H1 (cell line): Measurements from ENCODE around the gene SMARCA2. TPM values are rescaled to one million over a fixed set of nuclear protein-coding genes. Genes with fewer than 3 reads are reported as not detected.

Experiments
- CTCF ChIA-PET: fragments of 300-600 bp; sonication (Branson Sonifier 250); formaldehyde crosslinking; loops from one replicate; lab custom pipeline; 2021; ENCODE audit not compliant: partially characterized antibody; lab: Charles Lee
- POLR2A ChIA-PET: fragments of 300-600 bp; sonication (Branson Sonifier 250); formaldehyde crosslinking; loops from one replicate; lab custom pipeline; 2021; ENCODE audit warnings: inconsistent platforms; ENCODE audit not compliant: partially characterized antibody; lab: Charles Lee
- DNase-seq, 2 experiments: peaks; one replicate each; pipeline versions ENCODE4 v3.0.0 to v3.0.0-alpha.2; 2010 to 2022; ENCODE audit warnings: low spot score in 2 of 2, low read depth in 1 of 2, mixed read lengths in 1 of 2
- FAIRE-seq: peaks from 2 replicates; lab custom pipeline; 2011; peaks lifted over from hg19 to GRCh38; lab: Jason Lieb, UNC
- H2AFZ ChIP-seq: 2 replicates; pipeline ENCODE4 v1.8.1; 2012; ENCODE audit warnings: low read length, inconsistent platforms
- H2AK5ac ChIP-seq: 2 replicates; pipeline ENCODE4 v1.6.1; 2013; ENCODE audit warnings: low read depth, low read length
- H2BK120ac ChIP-seq: replicated peaks from 2 replicates; pipeline ENCODE3; 2013; ENCODE audit warnings: low read depth, low read length, inconsistent platforms
- H2BK12ac ChIP-seq: 2 replicates; pipeline ENCODE4 v1.6.1; 2013; ENCODE audit warnings: low read depth, low read length
- H2BK15ac ChIP-seq: 2 replicates; pipeline ENCODE4 v1.6.1; 2013; ENCODE audit warnings: low read length
- H2BK20ac ChIP-seq: 2 replicates; pipeline ENCODE4 v1.6.1; 2013; ENCODE audit warnings: low read length
- H2BK5ac ChIP-seq: 2 replicates; pipeline ENCODE4 v1.6.1; 2013; ENCODE audit warnings: low read depth, low read length
- H3K14ac ChIP-seq: 2 replicates; pipeline ENCODE4 v1.6.1; 2013; ENCODE audit warnings: inconsistent platforms; ENCODE audit not compliant: insufficient read length
- H3K18ac ChIP-seq: 2 replicates; pipeline ENCODE4 v1.6.1; 2013; ENCODE audit warnings: low read length; ENCODE audit errors: extremely low read depth
- H3K23ac ChIP-seq: 2 replicates; pipeline ENCODE4 v1.6.1; 2013; ENCODE audit warnings: inconsistent platforms; ENCODE audit not compliant: insufficient read length
- H3K23me2 ChIP-seq: 2 replicates; pipeline ENCODE4 v1.6.1; 2013; ENCODE audit warnings: low read depth, low read length
- H3K27ac ChIP-seq: 2 replicates; pipeline ENCODE4 v1.6.1; 2011; ENCODE audit warnings: low read depth, low read length, inconsistent platforms
- H3K27me3 ChIP-seq, 4 experiments: replicated peaks in 1 of 4; 1 replicate in 1 of 4; 2 replicates in 3 of 4; pipeline versions ENCODE4 v1.6.1 to v1.8.1; 2011 to 2013; ENCODE audit warnings: low read length in 3 of 4, mild to moderate bottlenecking in 3 of 4, inconsistent platforms in 2 of 4, mixed read lengths in 2 of 4, moderate library complexity in 1 of 4; ENCODE audit not compliant: control insufficient read depth in 3 of 4, insufficient read depth in 3 of 4; ENCODE audit errors: extremely low read depth in 1 of 4
- H3K36me3 ChIP-seq, 4 experiments: 2 replicates each; pipeline versions ENCODE4 v1.6.1 to v1.8.1; 2011 to 2013; ENCODE audit warnings: mild to moderate bottlenecking in 4 of 4, low read length in 3 of 4, moderate library complexity in 2 of 4, control low read depth in 1 of 4, inconsistent platforms in 1 of 4; ENCODE audit not compliant: insufficient read depth in 4 of 4, control insufficient read depth in 2 of 4
- H3K4ac ChIP-seq: replicated peaks from 2 replicates; pipeline ENCODE3; 2013; ENCODE audit warnings: low read length, low read depth, mixed read lengths, inconsistent platforms; ENCODE audit not compliant: insufficient read length
- H3K4me1 ChIP-seq, 4 experiments: replicated peaks in 1 of 4; 1 replicate in 1 of 4; 2 replicates in 3 of 4; pipeline versions ENCODE4 v1.6.1 to v1.8.1; 2011 to 2013; ENCODE audit warnings: low read length in 3 of 4, inconsistent platforms in 2 of 4, mixed read lengths in 1 of 4; ENCODE audit not compliant: insufficient read depth in 4 of 4, control insufficient read depth in 3 of 4
- H3K4me2 ChIP-seq, 2 experiments: 2 replicates each; pipeline versions ENCODE4 v1.6.1 to v1.8.1; 2011 to 2013; ENCODE audit warnings: low read depth in 2 of 2, low read length in 2 of 2, control low read depth in 1 of 2, inconsistent platforms in 1 of 2, mild to moderate bottlenecking in 1 of 2; ENCODE audit not compliant: insufficient read depth in 1 of 2
- H3K4me3 ChIP-seq, 4 experiments: fragments of 200-600, 300-600 bp in 1 of 4; sonication (generic), shearing (Covaris generic), sonication (Bioruptor Twin) in 1 of 4; 2 replicates each; pipeline versions ENCODE4 v1.5.1 to v1.8.1; 2011 to 2016; ENCODE audit warnings: low read length in 4 of 4, low read depth in 3 of 4, control low read depth in 2 of 4, inconsistent platforms in 2 of 4, mild to moderate bottlenecking in 2 of 4, mixed read lengths in 1 of 4, moderate library complexity in 1 of 4; ENCODE audit not compliant: insufficient read depth in 2 of 4; ENCODE audit errors: extremely low read depth in 1 of 4
- H3K56ac ChIP-seq: replicated peaks from 2 replicates; pipeline ENCODE3; 2013; ENCODE audit warnings: low read depth, mild to moderate bottlenecking, mixed read lengths, low read length, inconsistent platforms; ENCODE audit not compliant: insufficient read length
- H3K79me1 ChIP-seq: 2 replicates; pipeline ENCODE4 v1.6.1; 2013; ENCODE audit warnings: low read depth, low read length, control low read depth
- H3K79me2 ChIP-seq, 2 experiments: 2 replicates each; pipeline versions ENCODE4 v1.6.1 to v1.8.1; 2012 to 2013; ENCODE audit warnings: low read length in 2 of 2, mild to moderate bottlenecking in 2 of 2, inconsistent platforms in 1 of 2; ENCODE audit not compliant: insufficient read depth in 2 of 2, control insufficient read depth in 1 of 2
- H3K9ac ChIP-seq, 4 experiments: replicated peaks in 1 of 4; 1 replicate in 1 of 4; 2 replicates in 3 of 4; pipeline versions ENCODE4 v1.6.1 to v1.8.1; 2011 to 2013; ENCODE audit warnings: low read depth in 3 of 4, low read length in 3 of 4, control low read depth in 2 of 4, mild to moderate bottlenecking in 2 of 4, moderate library complexity in 2 of 4, inconsistent platforms in 1 of 4; ENCODE audit errors: extremely low read depth in 1 of 4
- H3K9me3 ChIP-seq, 2 experiments: 2 replicates each; pipeline versions ENCODE4 v1.6.1 to v1.8.1; 2012 to 2013; ENCODE audit warnings: mild to moderate bottlenecking in 2 of 2, moderate library complexity in 2 of 2, control low read depth in 1 of 2, inconsistent platforms in 1 of 2, low read depth in 1 of 2, low read length in 1 of 2, mixed read lengths in 1 of 2; ENCODE audit not compliant: insufficient read depth in 2 of 2
- H4K20me1 ChIP-seq, 2 experiments: replicated peaks in 1 of 2; 2 replicates each; pipeline versions ENCODE3 to v1.8.1; 2011 to 2013; ENCODE audit warnings: inconsistent platforms in 2 of 2, low read length in 2 of 2, mild to moderate bottlenecking in 1 of 2; ENCODE audit not compliant: insufficient read depth in 2 of 2, control insufficient read depth in 1 of 2
- H4K5ac ChIP-seq: 2 replicates; pipeline ENCODE4 v1.6.1; 2013; ENCODE audit warnings: low read length, low read depth, mixed read lengths, inconsistent platforms; ENCODE audit not compliant: insufficient read length
- H4K8ac ChIP-seq: 2 replicates; pipeline ENCODE4 v1.8.0; 2013; ENCODE audit warnings: mild to moderate bottlenecking, moderate library complexity, low read length, inconsistent platforms; ENCODE audit not compliant: insufficient read depth; ENCODE audit errors: extremely low read depth
- H4K91ac ChIP-seq: replicated peaks from 2 replicates; pipeline ENCODE3; 2013; ENCODE audit warnings: low read length, mixed read lengths, inconsistent platforms; ENCODE audit not compliant: insufficient read length
- BCL11A ChIP-seq, 2 experiments: IDR thresholded peaks; one replicate each; pipeline ENCODE4 v1.6.1; 2011; ENCODE audit warnings: low read depth in 2 of 2, low read length in 2 of 2, mild to moderate bottlenecking in 2 of 2
- CBX8 ChIP-seq: fragments of 300-800, 300-1000 bp; sonication (generic); IDR thresholded peaks from 2 replicates; pipeline ENCODE4 v1.7.1; 2016; ENCODE audit warnings: low read depth, low read length, borderline replicate concordance
- POLR2A ChIP-seq, 2 experiments: IDR thresholded peaks; 1 replicate in 1 of 2; 2 replicates in 1 of 2; pipeline ENCODE4 v1.6.1; 2011; ENCODE audit warnings: low read depth in 2 of 2, low read length in 2 of 2, mild to moderate bottlenecking in 2 of 2; ENCODE audit errors: control extremely low read depth in 1 of 2
- SP2 ChIP-seq: IDR thresholded peaks from 2 replicates; pipeline ENCODE4 v1.6.1; 2012; ENCODE audit warnings: mild to moderate bottlenecking, low read length, inconsistent platforms
- WGBS, 2 experiments: shearing (Covaris generic) in 1 of 2; methylation state at CpG; one replicate each; pipeline versions ENCODE4 v1.1.6 to v1.1.7; 2013 to 2015; ENCODE audit warnings: low lambda C conversion rate in 2 of 2, mixed read lengths in 2 of 2, inconsistent platforms in 1 of 2, low coverage in 1 of 2, missing lambda C conversion rate in 1 of 2; ENCODE audit not compliant: insufficient replicate concordance in 2 of 2, insufficient coverage in 1 of 2, insufficient read length in 1 of 2; ENCODE audit errors: extremely low coverage in 1 of 2, missing lambda C conversion rate in 1 of 2; 5-methylcytosine and 5-hydroxymethylcytosine counted together
- polyA plus RNA-seq, 7 experiments: library from polyadenylated mRNA; depleted of rRNA in 3 of 7; stranded (reverse) in 5 of 7; unstranded in 2 of 7; fragments of >200 nt in 5 of 7; fragments of 200-250 nt in 2 of 7; gene quantifications; 1 replicate in 5 of 7; 2 replicates in 1 of 7; 4 replicates in 1 of 7; pipeline versions ENCODE4 v1.2.1 to v1.2.3, GENCODE V29; 2011 to 2013; ENCODE audit warnings: missing spikeins in 2 of 7, mixed read lengths in 2 of 7
- total RNA-seq: library from RNA; stranded (reverse); fragmentation: NEBNext Ultra II Directional; extraction: Animal tissue kit (Norgen Biotek cat#: 25700); gene quantifications from 2 replicates; pipeline ENCODE4 v1.2.1, GENCODE V29; 2021
- TF ChIP-seq, protein P1 (sequence below): IDR thresholded peaks from 2 replicates; pipeline ENCODE4 v1.6.1; 2012; ENCODE audit warnings: inconsistent platforms

Gene SMARCA2
- total and polyA plus RNA-seq, 2 of the 8 experiments (the other 6 are each of a cell fraction or from before 2014, with no cell fraction given), result 6.3 to 21.7 TPM

DNA sequence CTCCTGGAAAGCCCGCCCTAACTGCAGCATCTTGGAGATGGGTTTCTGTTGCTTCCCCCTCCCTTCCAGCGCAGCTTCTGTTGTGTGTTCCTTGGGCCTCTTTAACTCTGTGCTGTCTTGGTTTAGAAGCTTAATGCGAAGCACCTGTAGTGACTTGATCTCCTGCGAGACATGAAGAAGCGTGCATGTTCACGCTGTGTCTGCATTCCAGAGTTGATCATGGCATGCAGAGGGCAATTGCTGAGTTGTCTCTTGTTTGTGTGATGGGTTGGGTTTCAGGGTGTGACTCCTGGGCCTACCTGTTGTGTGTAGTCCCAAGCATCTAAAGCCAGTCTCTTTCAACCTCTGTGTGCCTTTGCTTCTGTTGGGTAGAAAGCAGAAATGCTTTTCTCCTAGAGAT, 155.6 kb downstream of the SMARCA2 start:
- Histone ChIP-seq H3K23ac (no peak overlapping the region), H4K5ac (no peak overlapping the region), H2BK120ac (no peak overlapping the region), H3K4me1 (peaks cover 0 to 3% (median 0%) of the 10 kb centered on the region in 4 experiments; a peak in 2 of 7 replicates), H2AFZ (no peak overlapping the region), H3K79me1 (no peaks in the 10 kb centered on the region), H3K36me3 (no peaks in the 10 kb centered on the region), H2BK15ac (no peak overlapping the region), H3K79me2 (no peaks in the 10 kb centered on the region), H3K9ac (no peak overlapping the region), H4K8ac (no peak overlapping the region), H2BK20ac (no peak overlapping the region), H3K23me2 (no peaks in the 10 kb centered on the region), H3K4me3 (no peak overlapping the region), H2BK5ac (no peak overlapping the region), H3K18ac (no peak overlapping the region), H4K20me1 (no peaks in the 10 kb centered on the region), H3K27me3 (no peaks in the 10 kb centered on the region), H3K56ac (no peak overlapping the region), H2BK12ac (no peak overlapping the region), H3K14ac (no peak overlapping the region), H3K9me3 (no peaks in the 10 kb centered on the region), H4K91ac (no peak overlapping the region), H3K27ac (no peak overlapping the region), H2AK5ac (no peak overlapping the region), H3K4me2 (no peak overlapping the region), H3K4ac (no peak overlapping the region)
- ChIA-PET CTCF (interaction anchor here (1.1 to 4.1 kb wide), 3 partner anchors 9 to 23 kb away, joined by 3 to 29 read pairs (median 11); no protein-coding TSS in a partner anchor), POLR2A (no interaction called here)
- WGBS, 2 experiments, result 86% methylated on average over 6 of the region's 6 CpGs; no CpG with 5 or more reads in 1 of the 2 experiments
- no peak for DNase-seq
- FAIRE-seq, result no peak
- no peak for TF ChIP-seq SP2
- no peak for TF ChIP-seq BCL11A (IDR thresholded peaks at IDR 0.05; ENCODE audit: low read depth in 2 of 2, low read length in 2 of 2)
- TF ChIP-seq CBX8, result no peak
- TF ChIP-seq, protein P1, sequence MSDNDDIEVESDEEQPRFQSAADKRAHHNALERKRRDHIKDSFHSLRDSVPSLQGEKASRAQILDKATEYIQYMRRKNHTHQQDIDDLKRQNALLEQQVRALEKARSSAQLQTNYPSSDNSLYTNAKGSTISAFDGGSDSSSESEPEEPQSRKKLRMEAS, result no peak
- TF ChIP-seq POLR2A (IDR thresholded peaks at IDR 0.05; ENCODE audit: control extremely low read depth in 1 of 2, low read depth in 2 of 2, low read length in 2 of 2), result no peak
